Psoas muscle (tissue), 8 donors: ENCODE data around the gene ITSN1. TPM values are rescaled to one million over a fixed set of nuclear protein-coding genes. Genes with fewer than 3 reads are reported as not detected.
A peak's percentile ranks its signal among the peaks of the same experiment; 100 is the strongest.

Experiments
- ATAC-seq, 4 donors: fragments of 200-7000 bp; cut with Tn5 transposase; one replicate each; pipeline ENCODE4 v1.9.1; 2020; ENCODE audit warnings: moderate library complexity in 3 of 4, mild to moderate bottlenecking in 2 of 4
- DNase-seq, 2 donors: peaks; one replicate each; pipeline ENCODE4 v3.0.0-alpha.2; 2020
- H3K27ac ChIP-seq: fragments of 200-600 bp; one replicate; pipeline ENCODE4 v1.8.0; 2022
- H3K27me3 ChIP-seq, 3 donors: fragments of 200-600 bp in 1 of 3; one replicate each; pipeline versions ENCODE4 v1.6.1 to v1.8.0; 2013 to 2022; ENCODE audit warnings: low read length in 2 of 3, mild to moderate bottlenecking in 2 of 3, moderate library complexity in 1 of 3; ENCODE audit not compliant: insufficient read depth in 3 of 3
- H3K36me3 ChIP-seq, 2 donors: fragments of 200-600 bp in 1 of 2; one replicate each; pipeline versions ENCODE4 v1.6.1 to v1.8.0; 2013 to 2022; ENCODE audit warnings: low read depth in 1 of 2, mild to moderate bottlenecking in 1 of 2, moderate library complexity in 1 of 2; ENCODE audit not compliant: insufficient read depth in 1 of 2
- H3K4me1 ChIP-seq: fragments of 200-600 bp; one replicate; pipeline ENCODE4 v1.8.0; 2022
- H3K4me3 ChIP-seq: fragments of 200-600 bp; one replicate; pipeline ENCODE4 v1.8.0; 2022; ENCODE audit warnings: mild to moderate bottlenecking
- H3K9me3 ChIP-seq: fragments of 200-600 bp; one replicate; pipeline ENCODE4 v1.8.0; 2022
- CTCF ChIP-seq: fragments of 200-600 bp; IDR thresholded peaks from one replicate; pipeline ENCODE4 v1.8.0; 2022; ENCODE audit warnings: antibody characterized with exemption
- WGBS, 3 donors: extraction: QIAGEN DNeasy Blood & Tissue Kit; methylation state at CpG; one replicate each; pipeline versions ENCODE4 v1.1.6 to v1.1.7; 2013; 5-methylcytosine and 5-hydroxymethylcytosine counted together
- intact Hi-C, 2 donors: fragments of 100-400 bp; cut with DNase I; formaldehyde crosslinking; loops; one replicate each; pipeline versions ENCODE4 v1.11.0 to v1.14.2; 2022
- polyA plus RNA-seq, 3 donors: library from polyadenylated mRNA; stranded (reverse); fragments of 200-250 nt; gene quantifications; one replicate each; pipeline ENCODE4 v1.2.3, GENCODE V29; 2013
- total RNA-seq, 4 donors: library from RNA; stranded (reverse); fragmentation: NEBNext Ultra II Directional in 2 of 4; extraction: Animal tissue kit (Norgen Biotek cat#: 25700) in 2 of 4; gene quantifications; one replicate each; pipeline versions ENCODE4 v1.2.1 to v1.2.4, GENCODE V29; 2021 to 2023
- donor health status: healthy with polysubstance abuse.
- donor health status: DM: no; HTN: no; CAD: no; lungs with moderate emphysema.
- donor health status: Bipolar disorder and iron deficiency.
- donor health status: healthy.
- donor health status: DM: yes; HTN: yes; CAD: no.
- donor health status: DM: no; HTN: no; CAD: no.
- donor health status: DM: no; HTN: no; CAD: no.
- donor health status: DM: yes; HTN: yes; CAD: no.

Gene ITSN1
- total and polyA plus RNA-seq, 7 donors, result 9.3 to 43.8 (median 22.4) TPM

- DNase-seq, result no peak
- Histone ChIP-seq H3K9me3 (no peaks in the 10 kb centered on the region), H3K4me3 (no peak overlapping the region), H3K36me3 (no peaks in the 10 kb centered on the region), H3K27me3 (no peaks in the 10 kb centered on the region), H3K27ac (no peak overlapping the region), H3K4me1 (peaks cover 31% of the 10 kb centered on the region)
- intact Hi-C loops, result no loop called here
- no peak for TF ChIP-seq CTCF
- 93 to 96% (median 95%) methylated on average over 6 of the region's 6 CpGs for WGBS, 3 donors
- no peak for ATAC-seq
Observed at GRCh38 chr21:33680870-33681269, 38.6 kb downstream of the ITSN1 start.

GRCh38 chr21:33682992-33683627, 40.8 kb downstream of the ITSN1 start:
- no peak overlapping the region for H3K27ac ChIP-seq
- no peak for DNase-seq
- 73 to 80% (median 76%) methylated on average over 4 of the region's 4 CpGs for WGBS, 3 donors
- no peaks in the 10 kb centered on the region for H3K27me3 ChIP-seq
- no peaks in the 10 kb centered on the region for H3K9me3 ChIP-seq
- H3K36me3 ChIP-seq, result no peaks in the 10 kb centered on the region
- H3K4me3 ChIP-seq, result no peak overlapping the region
- no peak for TF ChIP-seq CTCF
- peaks cover 38% of the 10 kb centered on the region for H3K4me1 ChIP-seq
- peak; percentile 61 to 80 (median 76) for ATAC-seq
- intact Hi-C loops, result no loop called here

- Histone ChIP-seq H3K36me3 (no peaks in the 10 kb centered on the region), H3K27ac (no peak overlapping the region), H3K27me3 (no peaks in the 10 kb centered on the region), H3K4me3 (no peak overlapping the region), H3K4me1 (peaks cover 46% of the 10 kb centered on the region), H3K9me3 (no peaks in the 10 kb centered on the region)
- DNase-seq (no peak), ATAC-seq (no peak)
- intact Hi-C loops, result no loop called here
- TF ChIP-seq CTCF, result no peak
- WGBS, 3 donors, result 65 to 82% (median 68%) methylated on average over 2 of the region's 2 CpGs
Observed at GRCh38 chr21:33684068-33684467, 41.8 kb downstream of the ITSN1 start.

- ATAC-seq (no peak), DNase-seq (no peak)
- no peak for TF ChIP-seq CTCF
- H3K4me1 ChIP-seq, result peaks cover 46% of the 10 kb centered on the region
- no peaks in the 10 kb centered on the region for H3K36me3 ChIP-seq
- WGBS, 3 donors, result 59 to 64% (median 59%) methylated on average over 5 of the region's 5 CpGs
- intact Hi-C loops, result loop anchor here in 1 of 2 donors (5.0 kb wide), 1 partner anchor 33 kb away; no protein-coding TSS in a partner anchor
- H3K4me3 ChIP-seq, result no peak overlapping the region
- H3K27me3 ChIP-seq, result no peaks in the 10 kb centered on the region
- peak overlapping the region; percentile 3 for H3K27ac ChIP-seq
- no peaks in the 10 kb centered on the region for H3K9me3 ChIP-seq
Observed at GRCh38 chr21:33684923-33685560, 42.7 kb downstream of the ITSN1 start.
